ENCODE measurements around the gene CALM1.
A peak's percentile ranks its signal among the peaks of the same experiment; 100 is the strongest.
"Not testable (repeated sequence)": the region's sequence is repeated elsewhere in the genome, so short reads cannot be mapped to it uniquely, and the experiment has no call there.

The CALM1 gene

DNA sequence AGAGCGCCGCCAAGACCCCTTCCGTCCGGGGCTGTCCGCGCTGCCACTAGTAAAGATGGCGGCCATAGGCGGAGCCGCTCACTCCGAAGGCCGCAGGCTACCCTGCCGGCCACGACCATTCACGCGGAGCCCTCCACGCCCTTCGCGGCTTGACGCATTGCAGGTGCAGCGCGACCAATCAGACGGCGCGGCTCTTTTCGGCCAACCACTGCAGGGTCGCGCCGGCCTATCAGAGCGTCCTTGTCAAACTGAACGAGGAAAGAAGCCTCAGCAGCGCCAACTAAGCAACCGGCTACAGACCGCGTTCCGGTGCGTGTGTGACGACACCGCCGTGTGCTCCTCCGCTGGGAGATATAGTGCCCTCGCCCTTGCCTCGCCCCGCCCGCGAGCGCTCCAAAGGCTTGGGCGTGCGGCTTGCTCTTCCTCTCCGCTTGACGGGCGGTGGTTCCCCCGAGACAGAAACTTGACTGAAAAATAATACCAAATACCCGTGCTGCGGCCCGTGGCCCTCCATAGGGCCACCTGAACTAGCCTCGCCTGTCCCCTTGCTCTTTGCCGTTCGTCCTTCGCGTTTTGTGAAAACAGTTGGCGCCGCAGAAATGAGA, 13.6 kb upstream of the CALM1 start:
- DNase-seq (ENCODE audit: low read depth in 2 of 2): peak; percentile 99

DNA sequence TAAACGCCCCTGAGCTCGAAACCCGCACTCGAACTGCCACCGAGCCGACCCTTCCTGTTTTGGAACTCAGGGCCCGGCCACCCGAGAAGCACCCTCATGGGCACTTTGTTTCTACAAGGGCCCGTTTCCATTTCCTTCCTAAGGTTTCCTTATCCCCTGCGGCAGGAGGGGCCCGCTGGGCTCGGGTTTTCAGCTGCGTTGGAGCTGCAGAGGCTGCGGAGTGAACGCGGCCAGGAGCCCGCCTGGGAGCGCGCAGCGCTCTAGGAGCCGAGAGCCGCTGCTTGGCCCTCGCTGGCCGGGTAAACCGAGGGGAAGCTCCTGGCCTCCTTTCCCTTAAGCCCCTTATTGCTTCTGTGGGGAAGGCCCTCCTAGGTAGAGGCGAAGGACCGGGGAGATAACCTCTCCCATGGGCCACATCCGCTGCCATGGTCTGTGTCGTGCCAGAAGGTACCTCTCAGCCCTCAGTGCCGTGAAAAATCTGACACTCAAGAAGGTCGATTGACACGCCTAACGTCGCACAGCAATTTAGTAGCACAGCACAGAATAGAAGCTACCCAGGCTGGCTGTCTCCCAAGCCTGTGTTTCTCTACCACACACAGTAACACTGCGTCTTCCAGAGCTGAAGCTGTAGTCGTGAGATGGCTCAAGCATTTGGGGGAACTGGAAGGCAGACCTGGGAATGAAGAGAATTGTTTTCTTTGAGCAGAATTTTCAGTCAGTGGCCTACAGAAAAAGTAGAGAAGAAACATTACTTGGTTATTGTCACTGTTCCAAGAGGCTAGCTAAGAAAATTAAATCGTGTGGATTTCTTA, 12.9 kb upstream of the CALM1 start:
- no peak for DNase-seq (ENCODE audit: low read depth in 2 of 2)

DNA sequence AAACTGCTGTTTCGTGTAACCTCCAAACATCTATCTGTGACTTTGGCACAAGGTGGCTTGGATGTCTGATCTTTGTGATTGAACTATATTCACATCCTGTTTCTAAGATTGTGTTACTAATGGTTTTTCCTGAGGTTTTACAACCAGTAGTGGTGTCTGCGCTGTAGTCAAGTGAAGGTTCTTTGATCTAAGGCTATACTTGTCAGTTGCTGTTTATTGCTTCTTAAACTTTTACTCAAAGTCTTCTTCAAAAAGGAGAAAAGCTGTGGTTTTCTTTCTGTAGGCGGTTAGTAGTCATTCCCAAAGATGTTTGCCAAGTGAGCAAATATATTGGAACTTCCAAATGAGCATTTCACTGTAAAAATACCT, 12.3 kb upstream of the CALM1 start:
- DNase-seq (ENCODE audit: low read depth in 2 of 2): no peak

DNA sequence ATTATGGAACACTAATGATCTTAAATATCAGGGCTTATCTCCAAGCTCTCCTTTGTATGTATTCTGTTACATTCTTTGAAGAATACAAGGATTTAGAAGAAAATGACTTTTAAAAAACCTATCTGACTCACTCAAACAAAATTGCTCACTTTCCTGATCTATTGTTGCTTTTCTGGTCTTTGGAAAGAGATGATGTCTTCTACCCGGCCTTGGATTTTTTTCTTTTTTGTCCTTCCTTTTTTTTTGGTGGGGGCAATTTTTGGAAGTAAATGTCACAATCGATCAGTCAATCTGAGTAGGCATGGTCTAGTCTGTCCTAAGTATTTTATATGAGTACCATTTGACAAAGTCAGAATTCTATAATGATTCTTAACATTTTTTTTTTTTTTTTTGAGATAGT, 10.5 kb upstream of the CALM1 start:
- no peak for DNase-seq (ENCODE audit: low read depth in 2 of 2)

DNA sequence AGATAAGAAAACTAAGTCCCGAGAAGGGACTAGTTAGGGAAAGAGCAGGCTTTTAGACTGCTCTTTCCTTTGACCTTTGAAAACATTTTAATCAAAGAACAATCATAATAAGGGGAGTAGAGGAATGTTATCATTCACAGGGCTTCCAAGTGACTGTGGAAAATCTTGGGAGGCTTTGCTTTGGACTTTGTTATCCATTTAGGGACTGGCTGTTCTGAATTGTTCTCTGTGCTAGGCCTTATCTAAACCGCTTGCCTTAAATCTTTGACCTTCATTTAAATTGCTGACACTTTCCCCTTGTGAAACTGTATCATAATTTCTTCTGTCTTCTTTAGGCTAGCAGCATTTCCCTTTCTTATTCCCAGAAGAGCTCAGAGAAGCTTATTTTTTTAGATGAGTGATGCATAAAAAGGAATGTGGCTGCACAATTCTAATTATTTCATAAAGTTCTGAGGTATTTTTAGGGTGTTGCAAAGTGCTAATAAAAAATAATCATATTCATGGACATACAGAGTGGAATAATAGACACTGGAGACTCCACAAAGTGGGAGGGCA, 9.5 kb upstream of the CALM1 start:
- DNase-seq (ENCODE audit: low read depth in 2 of 2): no peak

DNA sequence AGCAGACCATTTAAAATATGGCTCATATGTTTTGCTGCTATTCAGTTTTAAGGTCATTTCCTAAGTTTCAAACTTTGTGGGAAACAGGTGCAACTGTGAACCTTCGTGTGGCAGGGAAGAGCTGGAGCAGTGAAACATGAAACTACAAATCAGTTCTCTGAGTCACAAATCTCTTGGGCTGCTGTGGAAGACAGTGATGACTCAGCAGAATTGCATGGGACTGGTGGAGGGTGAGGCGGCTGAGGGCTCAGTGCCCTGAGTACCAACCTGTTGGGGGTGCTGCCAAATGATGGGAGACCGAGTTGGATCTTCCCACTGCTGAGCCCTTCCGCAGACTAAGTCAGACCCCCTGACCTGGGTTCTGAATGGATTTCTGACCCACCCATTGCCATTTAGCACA, 8.4 kb upstream of the CALM1 start:
- DNase-seq (ENCODE audit: low read depth in 2 of 2): peak in 1 of 2 experiments; percentile 53

DNA sequence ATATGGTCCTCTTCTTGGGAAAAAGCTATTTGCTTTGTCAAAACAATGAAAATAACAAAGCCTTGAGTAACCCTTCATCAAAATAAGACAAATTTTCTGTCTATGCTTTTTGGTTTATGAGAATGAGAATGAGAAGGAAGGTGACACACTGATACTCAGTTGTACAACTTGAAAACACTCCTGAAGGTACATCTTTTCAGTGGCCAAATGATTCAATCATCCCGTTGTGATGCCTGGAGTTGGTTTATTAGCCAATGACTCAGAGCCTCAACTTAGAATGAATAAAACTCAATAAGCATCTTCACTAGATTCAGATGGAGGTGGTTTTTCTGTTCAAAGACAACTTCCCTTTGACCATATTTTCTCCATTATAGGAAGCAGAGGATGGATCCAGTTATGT, 7.8 kb upstream of the CALM1 start:
- no peak for DNase-seq (ENCODE audit: low read depth in 2 of 2)

DNA sequence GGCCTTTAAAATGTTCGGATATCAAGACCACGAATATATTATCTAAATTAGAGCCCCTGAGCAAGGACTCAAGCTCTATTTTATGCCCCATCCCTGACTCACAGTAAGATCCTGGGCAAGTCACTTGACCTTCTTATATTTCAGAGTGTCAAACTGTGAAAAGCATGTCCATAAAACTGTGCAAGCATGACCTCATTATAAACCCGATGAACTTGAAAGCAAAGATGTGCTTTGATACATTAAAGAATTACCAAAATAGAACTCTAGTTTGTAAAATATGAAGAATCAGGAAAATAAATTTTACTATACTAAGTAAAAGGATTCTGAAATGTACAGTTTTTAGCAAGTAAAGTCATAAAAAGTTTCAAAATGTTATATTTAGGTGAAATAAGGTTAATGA, 2.9 kb upstream of the CALM1 start:
- no peak for DNase-seq (ENCODE audit: low read depth in 2 of 2)

DNA sequence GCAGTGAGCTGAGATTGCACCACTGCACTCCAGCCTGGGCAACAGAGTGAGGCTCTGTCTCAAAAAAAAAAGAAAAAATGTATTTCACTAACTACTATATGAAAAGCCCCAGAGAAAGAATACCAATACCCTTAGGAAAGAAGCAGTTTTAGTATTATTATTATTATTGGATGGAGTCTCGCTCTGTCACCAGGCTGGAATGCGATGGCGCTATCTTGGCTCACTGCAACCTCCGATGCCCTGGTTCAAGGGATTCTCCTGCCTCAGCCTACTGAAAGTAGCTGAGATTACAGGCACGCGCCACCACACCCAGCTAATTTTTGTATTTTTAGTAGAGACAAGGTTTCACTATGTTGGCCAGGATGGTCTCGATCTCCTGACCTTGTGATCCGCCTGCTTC, 2.0 kb upstream of the CALM1 start:
- not testable (repeated sequence) for DNase-seq (ENCODE audit: low read depth in 2 of 2)

DNA sequence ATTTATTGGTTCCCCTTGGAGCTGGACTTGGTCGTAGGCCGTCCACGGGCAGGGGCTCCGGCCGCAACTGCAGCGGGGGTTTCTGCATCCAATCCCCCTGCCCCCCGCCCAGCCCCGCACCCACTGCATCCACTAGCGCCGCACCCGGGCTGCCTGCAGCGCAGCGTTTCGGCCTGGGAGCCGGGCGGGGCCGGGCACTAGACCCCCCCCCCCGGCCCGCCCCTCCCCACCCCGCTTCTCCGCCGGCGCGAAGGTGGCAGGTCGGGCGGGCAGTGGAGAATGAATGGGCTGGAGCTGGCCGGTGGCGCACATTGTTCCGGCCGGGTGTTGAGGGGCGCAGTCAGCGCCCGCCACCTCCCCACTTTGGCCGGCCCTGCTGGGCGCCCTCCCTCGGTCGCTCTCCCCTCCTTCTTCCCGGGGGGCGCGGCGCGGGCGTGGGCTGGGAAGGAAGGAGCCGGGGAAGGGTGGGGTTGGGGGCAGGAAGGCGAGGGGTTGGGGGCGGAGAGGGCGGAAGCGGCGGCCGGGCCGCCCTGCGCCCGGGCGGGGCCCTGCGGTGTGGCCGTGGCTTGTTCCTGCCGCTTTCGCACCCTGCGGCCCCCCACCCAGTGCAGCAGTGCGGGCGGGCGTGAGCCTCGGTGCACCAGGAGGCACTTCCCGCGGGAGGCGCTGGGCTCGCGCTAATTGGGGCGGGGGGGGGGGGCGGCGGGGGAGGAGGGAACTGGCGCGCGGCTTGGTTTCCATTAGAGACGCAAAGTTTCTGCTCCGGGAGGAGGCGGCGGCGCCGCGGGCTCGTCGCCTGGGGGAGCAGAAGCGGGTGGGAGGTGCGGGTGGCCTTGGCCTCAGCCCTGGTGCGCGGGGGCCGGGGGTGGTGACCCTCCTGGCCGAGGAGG, 841 bp downstream of the CALM1 start:
- DNase-seq (ENCODE audit: low read depth in 2 of 2): no peak

DNA sequence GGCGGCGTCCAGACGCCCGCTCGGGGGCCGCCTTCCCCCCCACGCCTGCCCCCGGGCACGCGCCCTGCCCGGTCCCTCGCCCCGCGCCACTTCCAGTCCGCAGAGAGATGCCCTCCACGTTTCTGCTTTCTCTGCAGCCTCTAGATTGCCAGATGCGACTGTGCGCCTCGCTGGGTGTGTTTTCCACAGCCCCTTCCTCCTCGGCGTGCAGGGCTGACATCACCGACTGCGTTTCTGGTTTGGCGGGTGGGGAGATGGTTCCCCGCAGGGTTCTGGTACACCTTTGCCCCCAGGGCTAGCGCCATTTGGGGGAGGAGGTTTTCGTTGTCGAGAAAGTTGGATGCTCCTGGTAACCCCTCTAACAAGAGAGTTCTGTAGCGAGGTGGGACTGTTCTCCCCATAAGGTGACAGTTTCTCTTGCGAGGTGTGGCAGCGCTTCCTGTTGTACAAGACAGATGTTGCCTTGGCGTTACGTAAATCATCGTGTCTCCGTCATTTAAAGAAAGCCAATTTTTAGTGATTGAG, 1.5 kb downstream of the CALM1 start:
- no peak for DNase-seq (ENCODE audit: low read depth in 2 of 2)

DNA sequence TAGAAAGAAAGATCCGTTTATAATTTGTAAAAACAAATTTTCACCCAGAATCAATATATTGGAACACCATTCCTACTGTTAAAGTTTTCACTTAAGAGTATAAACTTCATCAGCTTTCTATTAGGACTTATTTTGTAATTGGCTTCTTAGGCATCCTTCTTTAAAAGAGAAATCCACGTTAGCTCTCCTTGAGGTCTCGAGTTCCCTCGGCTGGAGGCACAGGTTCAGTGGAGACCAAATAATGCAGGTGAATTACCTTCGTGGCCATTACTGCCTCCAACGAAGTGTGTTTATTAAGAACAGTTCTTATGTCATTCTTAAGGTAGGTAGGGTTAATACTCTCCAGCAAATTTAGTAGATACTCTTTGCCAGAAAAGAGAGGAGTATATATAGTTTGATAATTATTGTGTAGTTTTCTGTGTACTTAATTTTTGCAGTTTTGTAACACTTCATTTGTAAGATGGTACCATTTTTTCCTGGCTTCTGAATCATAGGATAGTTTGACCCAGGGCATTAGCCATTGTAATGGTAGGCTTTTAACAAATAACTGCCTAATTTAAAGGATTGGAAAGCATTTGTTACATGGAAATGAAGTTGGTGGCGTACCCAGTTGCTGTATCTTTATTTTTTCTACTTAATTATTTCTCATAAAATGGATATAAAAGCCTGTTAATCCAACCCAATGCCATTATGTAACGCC, 2.2 kb downstream of the CALM1 start:
- no peak for DNase-seq (ENCODE audit: low read depth in 2 of 2)

DNA sequence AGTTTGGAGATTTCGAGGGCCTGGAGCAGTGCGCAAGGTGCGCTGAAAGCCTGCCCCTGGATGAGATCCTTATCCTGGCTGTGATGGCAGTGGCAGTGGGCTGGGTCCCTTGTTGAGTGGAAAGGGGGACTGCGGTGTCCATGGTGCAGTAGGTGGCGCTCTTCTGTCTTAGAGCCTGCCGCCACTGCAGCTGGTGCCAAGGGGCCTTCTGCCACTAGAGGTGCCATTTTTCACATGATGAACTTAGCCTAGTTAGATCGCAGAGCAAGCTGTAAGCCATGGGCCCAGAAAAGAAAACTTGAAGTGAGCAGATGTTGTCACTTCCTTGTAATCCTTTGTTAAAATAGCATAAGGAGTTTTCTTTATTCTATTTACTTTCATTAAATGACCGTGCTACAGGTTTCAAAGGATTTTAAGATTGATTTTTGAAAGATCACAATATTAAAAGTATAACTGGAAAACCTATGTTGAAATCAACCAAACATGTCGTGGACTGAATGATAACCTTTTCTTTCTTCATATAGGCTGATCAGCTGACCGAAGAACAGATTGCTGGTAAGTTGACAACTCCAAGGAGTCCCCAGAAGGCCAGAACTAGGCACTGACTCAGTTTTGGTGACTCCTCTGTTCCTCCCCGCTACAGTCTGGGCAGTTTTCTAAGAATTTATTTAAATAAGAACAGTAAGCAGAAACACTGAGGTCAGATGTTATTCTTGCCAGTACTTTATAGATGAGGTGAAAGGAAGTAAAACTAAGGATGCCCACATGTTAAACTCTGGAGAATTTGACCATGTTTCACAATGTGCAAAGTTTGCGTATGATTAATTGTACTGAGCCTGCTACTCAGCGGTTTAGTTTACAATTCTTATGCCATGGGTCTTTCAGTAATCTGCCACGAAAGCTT, 3.0 kb downstream of the CALM1 start:
- DNase-seq (ENCODE audit: low read depth in 2 of 2): peak; percentile 70 to 74

DNA sequence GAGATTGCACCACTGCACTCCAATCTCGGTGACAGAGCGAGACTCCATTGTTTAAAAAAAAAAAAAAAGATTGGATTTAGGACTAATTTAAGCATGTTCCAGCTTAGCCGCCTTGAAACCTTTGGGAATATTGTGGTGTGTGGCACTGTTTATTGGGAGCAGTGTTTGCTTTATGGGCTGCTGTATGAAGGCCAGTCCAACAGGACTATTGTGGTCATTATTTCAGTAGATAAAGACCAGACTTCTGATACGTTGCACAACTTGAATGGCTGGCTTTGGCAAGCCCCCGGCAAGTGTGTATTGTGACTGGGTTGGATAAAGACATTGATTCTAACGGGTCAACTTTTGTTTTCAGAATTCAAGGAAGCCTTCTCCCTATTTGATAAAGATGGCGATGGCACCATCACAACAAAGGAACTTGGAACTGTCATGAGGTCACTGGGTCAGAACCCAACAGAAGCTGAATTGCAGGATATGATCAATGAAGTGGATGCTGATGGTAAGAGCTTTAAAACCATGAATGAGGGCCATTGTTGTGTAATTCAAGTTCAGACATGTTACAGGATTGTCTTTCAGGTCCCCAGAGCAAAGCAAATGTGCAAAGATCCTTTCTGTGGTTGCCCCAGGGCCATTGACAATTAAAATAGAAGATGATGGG, 4.2 kb downstream of the CALM1 start:
- no peak for DNase-seq (ENCODE audit: low read depth in 2 of 2)

DNA sequence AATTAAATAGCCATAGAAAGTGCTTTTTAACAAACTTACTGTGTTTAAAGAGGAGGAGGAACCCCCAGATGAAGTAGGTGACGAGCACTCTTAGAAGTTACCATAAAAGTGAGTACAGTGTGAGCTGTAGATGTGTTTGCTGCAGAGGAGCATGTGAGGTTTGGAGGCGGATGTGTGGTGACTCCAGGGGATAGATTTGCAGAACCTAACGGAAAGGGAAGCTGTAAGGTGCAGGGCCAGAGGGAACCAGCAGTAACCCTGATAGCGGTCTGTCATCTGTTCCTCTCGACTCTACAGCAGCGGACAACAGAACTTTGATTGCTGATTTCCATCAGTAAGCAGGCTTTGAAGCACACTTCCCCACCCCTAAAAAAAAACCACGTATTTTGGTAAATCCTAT, 5.2 kb downstream of the CALM1 start:
- no peak for DNase-seq (ENCODE audit: low read depth in 2 of 2)

DNA sequence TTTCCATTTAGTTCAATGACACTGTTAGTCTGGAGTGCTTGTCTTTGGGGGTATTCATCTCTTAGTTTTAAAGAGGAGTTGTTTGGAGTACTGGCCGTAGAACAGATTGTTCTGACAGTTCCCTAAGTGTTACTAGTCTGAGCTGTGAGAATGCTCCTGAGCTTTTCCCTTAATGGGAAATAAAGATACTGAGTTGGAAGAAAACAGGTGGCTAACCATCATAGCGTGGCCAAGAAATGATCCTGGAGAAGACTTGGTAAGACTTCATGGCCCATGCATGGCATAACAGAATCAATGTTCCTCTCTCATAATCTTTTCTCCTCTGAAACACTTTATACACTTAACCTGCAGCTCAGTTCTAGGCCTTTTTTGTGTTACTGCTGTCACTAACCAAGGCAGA, 6.2 kb downstream of the CALM1 start:
- no peak for DNase-seq (ENCODE audit: low read depth in 2 of 2)

DNA sequence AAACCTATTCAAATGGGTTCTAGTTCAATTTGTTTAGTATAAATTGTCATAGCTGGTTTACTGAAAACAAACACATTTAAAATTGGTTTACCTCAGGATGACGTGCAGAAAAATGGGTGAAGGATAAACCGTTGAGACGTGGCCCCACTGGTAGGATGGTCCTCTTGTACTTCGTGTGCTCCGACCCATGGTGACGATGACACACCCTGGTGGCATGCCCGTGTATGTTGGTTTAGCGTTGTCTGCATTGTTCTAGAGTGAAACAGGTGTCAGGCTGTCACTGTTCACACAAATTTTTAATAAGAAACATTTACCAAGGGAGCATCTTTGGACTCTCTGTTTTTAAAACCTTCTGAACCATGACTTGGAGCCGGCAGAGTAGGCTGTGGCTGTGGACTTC, 8.3 kb downstream of the CALM1 start:
- no peak for DNase-seq (ENCODE audit: low read depth in 2 of 2)

DNA sequence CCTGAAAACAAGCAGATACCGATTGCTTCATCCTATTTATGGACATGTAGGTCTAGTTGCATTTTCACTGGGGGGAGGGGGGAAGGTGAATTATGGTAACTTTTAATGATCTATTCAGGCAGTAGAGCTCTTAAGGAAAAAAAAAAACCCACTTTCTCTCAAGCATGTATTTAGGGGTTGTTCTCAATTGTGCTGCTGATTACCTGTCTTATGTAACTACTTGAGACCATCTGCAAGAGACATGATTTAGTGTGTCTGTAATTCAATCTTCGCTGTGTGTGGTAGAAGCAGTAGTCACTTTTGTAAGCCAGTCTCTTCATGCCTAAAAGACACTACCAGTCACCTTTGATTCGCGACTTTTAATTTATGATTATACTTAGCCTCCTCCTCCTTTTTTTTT, 8.9 kb downstream of the CALM1 start:
- DNase-seq (ENCODE audit: low read depth in 2 of 2): no peak

DNA sequence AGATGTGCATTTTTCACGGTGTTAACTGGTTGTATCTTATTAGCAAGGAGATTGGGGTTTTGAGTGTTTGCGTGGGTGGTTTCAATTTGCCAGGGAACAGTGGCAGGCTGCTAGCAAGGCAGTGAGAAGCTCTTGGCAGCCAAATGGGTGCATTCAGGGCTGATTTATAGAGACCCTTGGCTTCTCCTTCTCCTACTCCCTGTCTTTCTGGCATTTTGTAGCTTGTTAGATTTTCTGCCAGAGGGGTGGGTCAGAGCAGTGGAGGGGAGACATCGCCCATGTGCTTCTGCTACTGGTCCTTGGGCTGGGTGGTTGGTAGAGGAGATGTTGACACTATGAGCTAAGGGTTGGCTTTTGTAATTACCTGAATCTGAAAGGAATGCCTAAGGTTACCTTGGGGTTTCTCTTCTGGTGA, 9.6 kb downstream of the CALM1 start:
- DNase-seq (ENCODE audit: low read depth in 2 of 2): no peak

DNA sequence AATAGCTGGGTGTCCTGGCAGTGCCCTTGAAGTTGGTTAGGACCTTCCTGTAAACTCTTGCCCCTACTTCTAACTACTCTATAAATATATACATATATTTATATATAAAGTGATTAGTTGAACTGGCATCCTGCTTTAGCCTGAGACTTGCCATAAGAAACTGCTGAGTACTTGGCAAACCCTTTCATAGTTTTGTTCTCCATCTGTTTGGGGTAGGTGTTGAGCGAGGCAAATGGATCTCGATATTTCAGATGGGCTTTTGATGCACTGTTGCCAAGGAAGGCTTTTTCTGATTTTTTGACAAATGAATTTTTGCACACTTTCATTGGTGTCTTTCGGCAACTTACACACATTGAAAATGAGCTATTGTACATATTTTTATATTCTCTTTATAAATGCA, 10.4 kb downstream of the CALM1 start:
- DNase-seq (ENCODE audit: low read depth in 2 of 2): no peak

Measured in fibroblast of skin of left quadriceps (primary cell).